GM10266 (cell line): Measurements from ENCODE around the gene PRKCA.

ENCODE experiments used
- DNase-seq: peaks from one replicate; pipeline ENCODE4 v3.0.0; 2012; ENCODE audit errors: extremely low spot score
- TF ChIP-seq, protein P1 (sequence below): IDR thresholded peaks from 2 replicates; pipeline ENCODE4 v1.5.1; 2012; ENCODE audit warnings: mild to moderate bottlenecking, low read depth; ENCODE audit not compliant: control insufficient read depth, insufficient read depth; ENCODE audit errors: missing control alignments

Gene PRKCA

DNA sequence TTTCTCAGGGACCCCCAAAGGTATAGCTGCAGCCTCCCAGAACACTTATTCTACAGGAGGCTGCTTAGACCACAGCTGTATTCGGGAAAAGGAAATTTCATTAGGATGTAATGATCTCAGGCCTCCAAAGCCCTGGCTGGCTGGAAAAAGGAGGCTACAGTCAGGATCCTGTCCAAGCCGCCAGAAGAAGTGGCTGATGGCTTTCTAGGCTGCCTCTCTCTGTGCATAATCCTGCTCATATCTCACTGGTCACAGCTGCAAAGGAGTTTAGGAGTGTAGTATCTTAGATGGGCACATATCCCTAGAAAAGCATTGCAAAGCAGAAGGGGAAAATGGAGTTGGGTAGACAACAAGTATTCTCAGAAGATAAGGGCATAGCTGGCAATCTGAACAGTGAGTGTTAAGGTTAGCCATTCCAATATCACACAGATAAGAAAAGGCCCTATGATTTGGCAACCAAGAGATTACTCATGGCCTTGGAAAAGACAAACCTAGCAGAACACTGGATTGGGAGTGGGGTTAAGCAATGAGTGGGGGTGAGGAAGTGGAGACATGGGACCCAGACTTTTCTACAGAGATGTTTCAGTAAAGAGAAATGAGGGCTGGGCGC, 26.0 kb upstream of the PRKCA start:
- TF ChIP-seq, protein P1, sequence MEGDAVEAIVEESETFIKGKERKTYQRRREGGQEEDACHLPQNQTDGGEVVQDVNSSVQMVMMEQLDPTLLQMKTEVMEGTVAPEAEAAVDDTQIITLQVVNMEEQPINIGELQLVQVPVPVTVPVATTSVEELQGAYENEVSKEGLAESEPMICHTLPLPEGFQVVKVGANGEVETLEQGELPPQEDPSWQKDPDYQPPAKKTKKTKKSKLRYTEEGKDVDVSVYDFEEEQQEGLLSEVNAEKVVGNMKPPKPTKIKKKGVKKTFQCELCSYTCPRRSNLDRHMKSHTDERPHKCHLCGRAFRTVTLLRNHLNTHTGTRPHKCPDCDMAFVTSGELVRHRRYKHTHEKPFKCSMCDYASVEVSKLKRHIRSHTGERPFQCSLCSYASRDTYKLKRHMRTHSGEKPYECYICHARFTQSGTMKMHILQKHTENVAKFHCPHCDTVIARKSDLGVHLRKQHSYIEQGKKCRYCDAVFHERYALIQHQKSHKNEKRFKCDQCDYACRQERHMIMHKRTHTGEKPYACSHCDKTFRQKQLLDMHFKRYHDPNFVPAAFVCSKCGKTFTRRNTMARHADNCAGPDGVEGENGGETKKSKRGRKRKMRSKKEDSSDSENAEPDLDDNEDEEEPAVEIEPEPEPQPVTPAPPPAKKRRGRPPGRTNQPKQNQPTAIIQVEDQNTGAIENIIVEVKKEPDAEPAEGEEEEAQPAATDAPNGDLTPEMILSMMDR = no peak
- no peak for DNase-seq

DNA sequence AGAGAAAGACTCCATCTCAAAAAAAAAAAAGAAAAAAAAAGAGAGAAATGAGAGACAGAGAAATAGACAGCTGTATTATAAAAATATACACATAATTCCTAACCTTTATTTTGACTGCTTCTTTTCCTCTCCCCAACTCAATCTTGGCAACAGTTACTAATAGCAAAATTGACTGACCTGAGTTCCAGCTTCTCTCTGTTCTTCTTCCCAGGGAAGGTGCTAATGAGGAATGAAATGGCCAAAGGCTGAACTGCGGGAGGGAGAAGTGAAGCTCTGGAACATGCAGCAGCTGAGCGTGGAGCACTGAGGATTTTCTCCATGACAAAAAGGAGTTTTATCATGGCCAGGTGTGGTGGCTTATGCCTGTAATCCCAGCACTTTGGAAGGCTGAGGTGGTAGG, 25.2 kb upstream of the PRKCA start:
- TF ChIP-seq, protein P1 = no peak
- no peak for DNase-seq

DNA sequence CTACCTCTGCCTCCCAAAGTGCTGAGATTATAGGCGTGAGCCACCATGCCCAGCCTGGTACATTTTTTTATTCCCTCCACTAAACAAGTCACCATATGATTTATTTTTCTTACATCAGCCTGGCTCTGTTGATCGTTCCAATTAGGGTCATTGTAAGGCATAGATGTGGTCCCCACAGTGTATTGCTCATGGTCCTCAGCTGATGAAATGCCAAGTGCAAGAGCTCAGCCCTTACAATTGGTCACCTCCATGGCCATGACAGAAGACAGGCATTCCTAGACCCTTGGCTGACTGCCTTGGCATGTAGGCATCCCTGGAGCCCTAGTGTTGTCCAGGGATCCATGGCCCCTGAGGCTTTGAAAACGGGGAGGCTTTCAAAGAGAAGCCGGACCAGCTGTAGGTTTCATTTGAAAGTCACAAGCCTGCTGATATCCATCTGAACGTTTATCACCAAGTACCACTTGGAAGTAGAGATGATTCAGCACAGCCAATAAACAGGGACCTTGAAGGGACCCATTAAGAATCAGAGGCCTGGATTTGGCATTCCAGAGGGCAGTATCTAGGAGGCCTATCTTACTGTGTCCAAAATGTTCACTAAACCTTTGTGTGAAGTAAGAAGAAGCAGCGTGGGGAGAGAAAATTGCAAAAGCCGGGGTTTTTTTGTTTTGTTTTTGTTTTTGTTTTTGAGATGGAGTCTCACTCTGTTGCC, 20.6 kb upstream of the PRKCA start:
- TF ChIP-seq, protein P1 = no peak
- no peak for DNase-seq

DNA sequence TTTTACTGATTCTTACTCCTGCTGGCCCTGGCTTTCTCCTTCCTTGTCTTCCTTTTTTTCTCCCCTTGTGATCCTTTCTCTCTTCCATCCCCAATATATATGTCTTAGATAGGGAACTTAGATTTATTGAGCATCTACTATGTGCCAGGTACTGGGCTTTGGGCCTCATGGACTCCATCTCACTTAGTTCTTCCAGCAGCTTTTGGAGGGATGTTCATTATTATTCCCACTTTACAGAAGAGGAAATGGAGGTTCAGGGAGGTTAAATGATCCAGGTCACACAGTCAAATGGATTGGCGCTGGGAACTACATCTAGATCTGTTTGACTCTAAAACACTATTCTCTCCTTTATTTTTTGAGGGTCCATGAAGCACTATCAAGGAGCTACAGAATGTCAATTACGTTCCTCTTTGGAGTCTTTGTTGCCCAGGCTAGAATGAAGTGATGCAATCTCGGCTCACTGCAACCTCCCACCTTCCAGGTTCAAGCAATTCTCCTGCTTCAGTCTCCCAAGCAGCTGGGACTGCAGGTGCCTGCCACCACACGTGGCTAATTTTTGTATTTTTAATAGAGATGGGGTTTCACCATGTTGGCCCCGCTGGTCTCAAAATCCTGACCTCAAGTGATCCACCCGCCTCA, 19.0 kb upstream of the PRKCA start:
- no peak for DNase-seq
- TF ChIP-seq, protein P1 = no peak

DNA sequence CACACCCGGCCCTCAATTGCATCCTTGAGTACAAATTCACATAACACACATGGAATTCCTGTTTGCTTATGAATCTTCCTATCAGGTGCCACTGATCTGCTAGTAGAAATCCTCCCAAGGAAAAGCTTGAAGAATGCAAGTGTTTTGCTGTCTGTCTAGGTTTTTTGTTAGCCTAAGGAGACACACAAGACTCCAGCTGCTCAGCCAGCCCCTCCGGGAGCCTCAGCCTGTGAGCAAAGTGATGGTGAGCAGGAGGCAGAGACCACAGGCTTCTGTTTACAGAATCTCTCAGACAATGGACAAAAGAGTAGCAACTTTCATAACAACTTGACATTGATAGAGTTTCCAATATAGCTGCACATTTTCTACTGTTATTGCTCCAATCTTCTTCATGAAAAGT, 18.4 kb upstream of the PRKCA start:
- DNase-seq = no peak
- TF ChIP-seq, protein P1 = no peak

DNA sequence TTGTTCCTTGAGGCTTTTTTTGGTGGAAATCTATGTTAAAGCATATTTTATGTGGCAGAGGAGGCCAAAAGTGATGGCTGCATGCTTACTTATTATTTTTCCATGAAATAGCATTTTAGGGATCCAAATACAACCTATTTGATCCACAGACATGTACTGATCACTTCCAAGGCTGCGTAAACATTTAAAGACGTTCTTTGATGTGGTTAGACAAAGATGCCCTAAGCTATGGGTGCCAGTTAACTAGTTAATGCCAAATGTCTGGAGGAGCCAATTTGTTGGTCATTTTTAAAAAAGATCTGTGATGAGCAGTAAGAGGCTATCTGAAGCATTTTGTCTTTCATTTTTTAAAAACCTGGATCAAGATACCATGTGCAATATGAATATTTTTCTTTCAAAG, 17.3 kb upstream of the PRKCA start:
- DNase-seq = no peak
- TF ChIP-seq, protein P1 = no peak

DNA sequence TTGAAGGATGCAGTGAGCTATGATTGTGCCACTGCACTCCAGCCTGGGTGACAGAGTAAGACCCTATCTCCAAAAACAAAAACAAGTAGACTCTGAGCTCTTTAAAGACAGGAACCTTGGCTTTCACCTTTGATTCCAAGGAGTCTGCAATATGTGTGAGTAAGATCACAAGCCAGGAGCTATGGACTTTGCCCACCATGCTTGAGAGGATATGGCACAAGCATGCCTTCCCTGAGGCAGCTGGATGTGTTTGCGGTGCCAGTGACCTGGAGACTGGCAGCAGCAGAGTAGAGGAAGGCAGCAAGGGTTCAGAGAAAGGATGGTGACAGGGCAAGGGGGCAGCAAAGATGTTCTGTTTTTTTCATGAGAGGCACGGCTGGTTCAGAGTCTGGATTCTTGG, 14.5 kb upstream of the PRKCA start:
- TF ChIP-seq, protein P1 = no peak
- no peak for DNase-seq
